ENCODE measurements around the gene DTD2. TPM values are rescaled to one million over a fixed set of nuclear protein-coding genes. Genes with fewer than 3 reads are reported as not detected.
"Not testable (repeated sequence)": the region's sequence is repeated elsewhere in the genome, so short reads cannot be mapped to it uniquely, and the experiment has no call there.

Gene DTD2
- polyA plus RNA-seq (ENCODE audit: insufficient read length in 3 of 3) = 10 to 100 TPM; 14.1 to 18.6 (median 16.5) TPM

DNA sequence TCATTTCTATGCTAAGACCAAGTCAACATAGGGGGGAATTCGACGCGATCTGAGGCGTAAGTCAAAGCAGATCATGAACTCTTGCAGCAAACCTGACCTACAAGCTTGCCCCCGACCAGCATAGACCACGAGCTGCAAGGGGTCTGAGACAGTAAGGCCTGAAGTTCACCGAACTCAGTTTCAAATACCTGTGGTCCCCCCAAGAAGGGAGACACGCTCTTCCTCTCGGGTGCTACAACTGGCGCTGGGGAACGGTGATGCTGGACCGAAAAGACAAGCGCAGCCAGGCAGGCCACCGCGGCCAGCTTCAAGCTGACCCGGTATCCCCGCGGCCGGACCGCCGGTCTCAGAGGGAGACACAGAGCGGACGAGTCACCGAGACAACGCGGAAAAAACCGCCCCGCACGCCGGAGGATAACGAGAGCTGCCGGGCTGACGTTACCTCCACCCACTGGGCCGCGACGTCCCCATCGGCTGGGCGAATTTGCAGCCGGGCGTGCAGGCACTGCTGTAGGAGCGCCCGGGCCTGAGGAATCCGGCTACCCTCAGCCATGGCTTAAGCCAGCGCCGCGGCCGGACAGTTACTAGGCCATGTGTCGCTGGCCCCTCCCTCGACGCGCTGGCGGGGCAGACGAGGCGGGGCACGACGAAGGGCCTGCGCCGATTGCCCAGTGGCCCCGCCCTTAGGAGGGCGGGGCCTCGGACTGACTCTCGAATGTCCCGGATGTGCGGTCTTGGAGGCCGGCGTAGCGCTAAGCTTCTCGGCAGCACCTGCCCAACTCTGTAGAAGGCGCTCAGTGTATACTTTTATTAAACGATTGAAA is at the start of gene DTD2:
DTD2 (minus strand) TSS at position 666 of the 824 bp plus-strand sequence; CDS start at position 553, 113 bp downstream.
- peak; percentile 90 to 96 (median 92) for DNase-seq (ENCODE audit: low read depth in 3 of 3, low spot score in 2 of 3)

GRCh38 chr14:31505411-31505810 is 48.1 kb upstream of the DTD2 start:
- no peak for DNase-seq (ENCODE audit: low read depth in 3 of 3, low spot score in 2 of 3)

DNA sequence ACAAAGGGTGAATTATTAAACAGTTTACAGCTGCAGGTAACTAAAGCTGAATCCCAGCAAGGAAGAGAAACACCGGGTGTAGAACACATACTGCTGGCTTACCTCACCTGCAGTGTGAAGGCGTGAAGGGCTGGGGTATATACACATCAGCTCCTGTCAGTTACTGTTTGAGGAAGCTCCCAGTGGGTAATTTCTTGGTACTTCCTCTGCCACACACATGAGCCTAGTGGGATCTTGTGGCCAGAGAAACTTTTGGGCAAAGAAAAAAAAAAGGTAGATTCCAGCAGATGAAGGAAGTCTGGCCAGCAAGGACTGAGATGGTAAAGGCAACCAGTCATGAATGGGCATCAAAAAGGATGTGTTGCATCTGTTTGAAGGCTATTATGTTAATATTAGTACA is 44.6 kb upstream of the DTD2 start:
- DNase-seq (ENCODE audit: low read depth in 3 of 3, low spot score in 2 of 3) = no peak

GRCh38 chr14:31492759-31493498 is 35.6 kb upstream of the DTD2 start:
- DNase-seq (ENCODE audit: low read depth in 3 of 3, low spot score in 2 of 3) = no peak

DNA sequence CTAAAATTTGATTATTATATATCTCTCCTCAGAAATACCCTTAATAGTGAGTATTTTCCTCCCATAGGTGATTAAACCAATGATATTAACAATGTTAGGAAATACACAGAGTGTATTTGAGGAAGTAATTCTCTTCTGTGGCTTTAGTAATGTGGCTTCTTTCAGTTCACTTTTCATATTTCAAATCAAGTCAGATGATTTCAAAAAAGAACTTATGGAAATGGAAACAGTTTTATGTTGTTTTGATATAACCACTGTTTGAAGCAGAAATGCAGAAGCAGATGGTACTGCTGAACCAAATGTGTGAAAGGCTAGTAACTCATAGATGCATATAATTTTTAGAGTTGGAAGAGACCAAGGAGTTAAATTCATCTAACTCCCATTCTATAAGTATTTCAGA is 32.4 kb upstream of the DTD2 start:
- no peak for DNase-seq (ENCODE audit: low read depth in 3 of 3, low spot score in 2 of 3)

- no peak for DNase-seq (ENCODE audit: low read depth in 3 of 3, low spot score in 2 of 3)
These were observed 30.6 kb upstream of the DTD2 start, which contains the start of gene GPR33 for GRCh38 chr14:31487886-31488285. Gene GPR33 (minus strand): TSS chr14:31488039. CDS start chr14:31483965, 4,074 bp downstream.

DNA sequence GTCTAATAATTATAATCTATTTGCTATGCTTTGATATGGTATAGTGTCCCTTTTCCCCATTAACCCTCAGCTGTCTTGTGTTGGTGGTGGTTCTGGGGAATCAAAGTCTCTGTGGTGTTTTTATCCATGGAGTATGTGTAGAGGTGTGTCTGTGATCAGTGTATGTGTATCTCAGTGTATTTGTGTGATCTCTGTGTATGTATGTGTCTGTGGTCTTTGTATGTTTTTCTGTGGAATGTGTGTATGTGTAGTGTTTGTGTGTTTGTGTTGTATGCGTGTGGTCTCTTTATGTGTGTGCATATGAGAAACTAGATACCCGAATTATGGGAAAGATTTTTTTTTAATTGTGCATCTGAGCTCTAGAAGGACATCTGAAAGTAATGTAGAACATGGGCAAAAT is 29.5 kb upstream of the DTD2 start:
- no peak for DNase-seq (ENCODE audit: low read depth in 3 of 3, low spot score in 2 of 3)

GRCh38 chr14:31484754-31485153 is 27.4 kb upstream of the DTD2 start:
- no peak for DNase-seq (ENCODE audit: low read depth in 3 of 3, low spot score in 2 of 3)

GRCh38 chr14:31480156-31480555 is 22.9 kb upstream of the DTD2 start:
- no peak for DNase-seq (ENCODE audit: low read depth in 3 of 3, low spot score in 2 of 3)

- DNase-seq (ENCODE audit: low read depth in 3 of 3, low spot score in 2 of 3) = no peak
These were observed 21.7 kb upstream of the DTD2 start for GRCh38 chr14:31479027-31479426.

DNA sequence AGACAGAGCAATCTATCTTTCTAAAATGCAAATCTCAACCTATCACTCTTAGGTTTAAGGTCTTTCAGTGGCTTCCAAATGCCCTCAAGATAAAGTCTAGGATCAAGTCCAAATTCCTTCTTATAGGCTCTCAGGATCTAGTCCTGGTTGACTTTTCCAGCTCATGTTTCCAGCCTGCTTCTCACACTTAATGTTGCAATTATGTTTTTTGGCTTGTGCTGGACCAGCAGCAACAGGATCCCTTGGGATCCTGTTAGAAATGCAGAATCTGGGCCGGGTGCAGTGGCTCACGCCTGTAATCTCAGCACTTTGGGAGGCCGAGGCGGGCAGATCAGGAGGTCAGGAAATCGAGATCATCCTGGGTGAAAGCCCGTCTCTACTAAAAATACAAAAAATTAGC is 19.9 kb upstream of the DTD2 start:
- no peak for DNase-seq (ENCODE audit: low read depth in 3 of 3, low spot score in 2 of 3)

DNA sequence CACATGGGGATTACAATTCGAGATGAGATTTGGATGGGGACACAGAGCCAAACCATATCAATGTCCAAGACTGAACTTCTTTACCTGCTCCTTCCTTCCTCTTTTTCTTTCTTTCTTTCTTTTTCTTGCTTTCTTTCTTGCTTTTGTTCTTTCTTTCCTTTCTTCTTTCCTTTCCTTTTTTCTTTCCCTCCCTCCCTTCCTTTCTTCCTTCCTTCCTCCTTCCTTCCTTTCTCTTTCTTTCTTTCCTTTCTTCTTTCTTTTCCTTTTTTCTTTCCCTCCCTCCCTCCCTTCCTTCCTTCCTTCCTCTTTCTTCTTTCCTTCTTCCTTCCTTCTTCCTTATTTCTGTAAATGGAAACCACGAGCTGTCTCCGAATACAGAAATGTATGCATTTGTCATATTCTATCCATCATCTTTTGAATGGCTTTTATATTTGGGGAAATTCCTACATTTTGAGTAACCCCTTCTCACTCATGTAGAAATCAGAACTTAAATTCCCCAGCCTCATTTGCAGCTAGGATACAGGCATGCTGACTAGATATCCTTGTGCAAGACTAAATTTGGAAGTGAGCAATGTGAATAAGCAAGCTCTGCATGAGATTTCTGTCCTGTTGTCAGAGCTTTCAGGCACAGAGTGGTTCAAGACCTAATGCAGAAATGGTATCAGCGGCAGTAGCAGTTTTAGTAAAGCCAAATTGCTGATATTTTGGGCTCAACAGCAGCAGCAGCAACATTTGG is 19.0 kb upstream of the DTD2 start:
- no peak for DNase-seq (ENCODE audit: low read depth in 3 of 3, low spot score in 2 of 3)

GRCh38 chr14:31466554-31466953 is 9.2 kb upstream of the DTD2 start:
- no peak for DNase-seq (ENCODE audit: low read depth in 3 of 3, low spot score in 2 of 3)

- DNase-seq (ENCODE audit: low read depth in 3 of 3, low spot score in 2 of 3) = no peak
These were observed 7.8 kb upstream of the DTD2 start for GRCh38 chr14:31465111-31465510.

- DNase-seq (ENCODE audit: low read depth in 3 of 3, low spot score in 2 of 3) = not testable (repeated sequence)
These were observed 5.1 kb upstream of the DTD2 start for GRCh38 chr14:31462450-31462849.

DNA sequence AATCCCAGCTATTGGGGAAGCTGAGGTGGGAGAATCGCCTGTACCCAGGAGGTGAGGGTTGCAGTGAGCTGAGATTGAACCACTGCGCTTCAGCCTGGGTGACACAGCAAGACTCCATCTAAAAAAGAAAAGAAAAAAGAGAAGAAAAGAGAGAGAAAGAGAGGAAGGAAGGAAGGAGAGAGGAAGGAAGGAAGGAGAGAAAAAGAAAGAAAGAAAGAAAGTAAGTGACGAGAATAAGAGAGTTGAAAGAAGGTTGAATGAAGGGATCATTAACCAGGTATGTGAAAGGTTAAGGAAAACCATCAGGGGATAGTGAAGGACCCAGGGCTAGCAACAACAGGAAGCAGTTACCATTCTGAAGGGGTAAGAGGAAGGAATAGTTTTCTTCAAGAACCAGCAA is 4.2 kb upstream of the DTD2 start:
- DNase-seq (ENCODE audit: low read depth in 3 of 3, low spot score in 2 of 3) = no peak

- no peak for DNase-seq (ENCODE audit: low read depth in 3 of 3, low spot score in 2 of 3)
These were observed 656 bp upstream of the DTD2 start for GRCh38 chr14:31457665-31458659.

- no peak for DNase-seq (ENCODE audit: low read depth in 3 of 3, low spot score in 2 of 3)
These were observed 7.2 kb downstream of the DTD2 start for GRCh38 chr14:31449971-31450610.

- no peak for DNase-seq (ENCODE audit: low read depth in 3 of 3, low spot score in 2 of 3)
These were observed 8.2 kb downstream of the DTD2 start for GRCh38 chr14:31449136-31449535.
